Keratinocyte (primary cell): ENCODE data around the gene OR51L1.

Experiments
- EZH2 ChIP-seq: IDR thresholded peaks from one replicate; pipeline ENCODE4 v1.6.1; 2012; ENCODE audit warnings: inconsistent platforms, mild to moderate bottlenecking, low read length, moderate library complexity
- TF ChIP-seq, protein P1 (sequence below), 3 experiments: IDR thresholded peaks in 1 of 3; conservative IDR thresholded peaks in 1 of 3; optimal IDR thresholded peaks in 1 of 3; 2 replicates in 2 of 3; 3 replicates in 1 of 3; pipeline versions ENCODE3 to v1.5.1; 2011; ENCODE audit warnings: low read length in 3 of 3, mild to moderate bottlenecking in 3 of 3, moderate library complexity in 2 of 3, control low read depth in 1 of 3, inconsistent platforms in 1 of 3; ENCODE audit not compliant: insufficient read depth in 2 of 3; ENCODE audit errors: extremely low read depth in 1 of 3

DNA sequence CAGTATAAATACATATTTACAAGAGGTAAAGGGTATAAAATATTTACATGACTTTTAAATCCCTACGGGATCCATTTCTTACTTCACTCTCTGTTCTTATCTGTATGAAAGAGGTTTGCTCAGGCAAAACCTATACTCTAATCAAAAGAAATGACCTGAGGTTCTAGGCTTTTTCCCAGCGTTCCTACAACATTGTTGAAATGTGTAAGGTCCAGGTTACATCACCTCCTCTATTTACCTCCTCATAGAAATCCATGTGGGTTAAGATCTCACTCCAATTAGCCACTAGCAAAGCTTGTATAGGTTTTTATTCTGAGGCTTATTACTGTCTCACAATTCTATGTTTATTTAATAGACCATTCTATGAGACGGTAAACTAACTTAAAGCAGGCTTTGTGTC lies 12.0 kb upstream of the OR51L1 start:
- TF ChIP-seq, protein P1, sequence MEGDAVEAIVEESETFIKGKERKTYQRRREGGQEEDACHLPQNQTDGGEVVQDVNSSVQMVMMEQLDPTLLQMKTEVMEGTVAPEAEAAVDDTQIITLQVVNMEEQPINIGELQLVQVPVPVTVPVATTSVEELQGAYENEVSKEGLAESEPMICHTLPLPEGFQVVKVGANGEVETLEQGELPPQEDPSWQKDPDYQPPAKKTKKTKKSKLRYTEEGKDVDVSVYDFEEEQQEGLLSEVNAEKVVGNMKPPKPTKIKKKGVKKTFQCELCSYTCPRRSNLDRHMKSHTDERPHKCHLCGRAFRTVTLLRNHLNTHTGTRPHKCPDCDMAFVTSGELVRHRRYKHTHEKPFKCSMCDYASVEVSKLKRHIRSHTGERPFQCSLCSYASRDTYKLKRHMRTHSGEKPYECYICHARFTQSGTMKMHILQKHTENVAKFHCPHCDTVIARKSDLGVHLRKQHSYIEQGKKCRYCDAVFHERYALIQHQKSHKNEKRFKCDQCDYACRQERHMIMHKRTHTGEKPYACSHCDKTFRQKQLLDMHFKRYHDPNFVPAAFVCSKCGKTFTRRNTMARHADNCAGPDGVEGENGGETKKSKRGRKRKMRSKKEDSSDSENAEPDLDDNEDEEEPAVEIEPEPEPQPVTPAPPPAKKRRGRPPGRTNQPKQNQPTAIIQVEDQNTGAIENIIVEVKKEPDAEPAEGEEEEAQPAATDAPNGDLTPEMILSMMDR (optimal IDR thresholded peaks at IDR 0.05 in 1 of 3, IDR thresholded peaks at IDR 0.05 in 1 of 3, conservative IDR thresholded peaks at IDR 0.05 in 1 of 3; ENCODE audit: extremely low read depth in 1 of 3, insufficient read depth in 2 of 3, low read length in 3 of 3), result no peak
- no peak for TF ChIP-seq EZH2
